HFF-Myc (cell line): ENCODE measurements around the gene BRIP1.
"Not testable (repeated sequence)": the region's sequence is repeated elsewhere in the genome, so short reads cannot be mapped to it uniquely, and the experiment has no call there.

Source experiments
- DNase-seq: peaks from one replicate; pipeline ENCODE4 v3.0.0-alpha.2; 2011; ENCODE audit warnings: low read depth; ENCODE audit errors: extremely low read depth
- H3K4me3 ChIP-seq: replicated peaks from 2 replicates; pipeline ENCODE4 v1.5.1; 2011; ENCODE audit warnings: low read depth, mild to moderate bottlenecking, control low read depth, low read length
- CTCF ChIP-seq: IDR thresholded peaks from 2 replicates; pipeline ENCODE4 v1.5.1; 2012; ENCODE audit warnings: mild to moderate bottlenecking, low read depth, low read length, control low read depth; ENCODE audit errors: missing control alignments

The BRIP1 gene

GRCh38 chr17:61895391-61895790, 32.1 kb upstream of the BRIP1 start:
- no peak for DNase-seq
- no peak overlapping the region for H3K4me3 ChIP-seq
- TF ChIP-seq CTCF: no peak

GRCh38 chr17:61894310-61894709, 31.0 kb upstream of the BRIP1 start:
- DNase-seq, H3K4me3 ChIP-seq: not testable (repeated sequence)

- not testable (repeated sequence) for H3K4me3 ChIP-seq, DNase-seq
Observed at GRCh38 chr17:61887733-61888132, 24.4 kb upstream of the BRIP1 start.

GRCh38 chr17:61885865-61886264, 22.5 kb upstream of the BRIP1 start:
- not testable (repeated sequence) for DNase-seq, H3K4me3 ChIP-seq

- H3K4me3 ChIP-seq: no peak overlapping the region
- DNase-seq: no peak
- no peak for TF ChIP-seq CTCF
Observed at GRCh38 chr17:61884864-61885263, 21.5 kb upstream of the BRIP1 start.

GRCh38 chr17:61880589-61881102, 17.3 kb upstream of the BRIP1 start:
- no peak for TF ChIP-seq CTCF
- DNase-seq: no peak
- H3K4me3 ChIP-seq: no peak overlapping the region

GRCh38 chr17:61878984-61879612, 15.8 kb upstream of the BRIP1 start:
- H3K4me3 ChIP-seq: no peak overlapping the region
- DNase-seq: no peak
- TF ChIP-seq CTCF: no peak

- H3K4me3 ChIP-seq: no peak overlapping the region
- TF ChIP-seq CTCF: no peak
- no peak for DNase-seq
Observed at GRCh38 chr17:61878520-61878919, 15.2 kb upstream of the BRIP1 start.
